ENCODE results near the gene HIVEP1. TPM values are rescaled to one million over a fixed set of nuclear protein-coding genes. Genes with fewer than 3 reads are reported as not detected.

HIVEP1 gene
- polyA plus RNA-seq, 3 donors, result 1.7 to 8.7 (median 2.7) TPM

DNA sequence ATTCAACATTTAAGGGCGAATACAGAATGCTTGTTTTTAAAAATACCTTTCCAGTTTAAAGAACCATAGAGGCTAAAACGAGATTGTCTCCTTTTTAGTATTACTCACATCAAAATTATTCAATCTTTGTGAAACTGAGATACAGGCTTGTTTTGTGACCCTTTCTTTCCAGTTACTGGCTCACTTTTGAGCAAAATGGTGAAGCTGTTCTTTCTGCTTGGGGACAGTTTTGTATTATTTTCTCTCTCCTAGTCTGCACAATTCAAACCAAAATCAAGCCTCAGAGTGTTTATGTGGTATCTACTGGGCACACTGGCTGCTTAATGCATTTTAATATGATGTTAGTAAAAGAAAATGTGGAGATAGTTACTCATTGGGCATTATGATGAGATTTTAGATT, 36.5 kb downstream of the HIVEP1 start:
- no peak overlapping the region for H3K9ac ChIP-seq (ENCODE audit: insufficient read depth, low read length, poor library complexity, severe bottlenecking)
- H3K36me3 ChIP-seq (replicated peaks in 1 of 2; ENCODE audit: control insufficient read depth in 1 of 2, insufficient read depth in 2 of 2, low read length in 2 of 2), result no peaks in the 10 kb centered on the region
- no CpG with 5 or more reads among the region's 2 CpGs for WGBS (ENCODE audit: insufficient coverage)
- DNase-seq, result no peak
- no peak overlapping the region for H3K4me2 ChIP-seq (replicated peaks; ENCODE audit: extremely low read depth, low read length, poor library complexity, severe bottlenecking)
- Mint-ChIP-seq H3K4me1 (peaks cover 66% of the 10 kb centered on the region), H3K27ac (peak overlapping the region; percentile 94 to 98 (median 97)), H3K4me3 (no peak overlapping the region), H3K36me3 (peaks cover 5 to 6% of the 10 kb centered on the region in 2 donors), H3K9me3 (peaks cover 0 to 5% (median 0%) of the 10 kb centered on the region in 7 donors), H3K27me3 (ENCODE audit: low read depth in 3 of 3) (peaks cover 0 to 1% (median 0%) of the 10 kb centered on the region in 3 donors)
- H4K20me1 ChIP-seq (ENCODE audit: insufficient read depth, low read length), result no peaks in the 10 kb centered on the region
- H3K9me3 ChIP-seq (replicated peaks in 1 of 2; ENCODE audit: control insufficient read depth in 1 of 2, insufficient read depth in 1 of 2, low read length in 2 of 2), result no peaks in the 10 kb centered on the region
- peaks cover 66 to 75% of the 10 kb centered on the region in 2 donors for H3K4me1 ChIP-seq (ENCODE audit: control insufficient read depth in 1 of 2, insufficient read depth in 2 of 2, low read length in 2 of 2)
- intact Hi-C loops (cut with micrococcal nuclease), result no loop called here
- H3K27ac ChIP-seq (ENCODE audit: low read depth in 1 of 2, low read length in 2 of 2), result peak overlapping the region; percentile 92 to 94
- TF ChIP-seq, protein P1, sequence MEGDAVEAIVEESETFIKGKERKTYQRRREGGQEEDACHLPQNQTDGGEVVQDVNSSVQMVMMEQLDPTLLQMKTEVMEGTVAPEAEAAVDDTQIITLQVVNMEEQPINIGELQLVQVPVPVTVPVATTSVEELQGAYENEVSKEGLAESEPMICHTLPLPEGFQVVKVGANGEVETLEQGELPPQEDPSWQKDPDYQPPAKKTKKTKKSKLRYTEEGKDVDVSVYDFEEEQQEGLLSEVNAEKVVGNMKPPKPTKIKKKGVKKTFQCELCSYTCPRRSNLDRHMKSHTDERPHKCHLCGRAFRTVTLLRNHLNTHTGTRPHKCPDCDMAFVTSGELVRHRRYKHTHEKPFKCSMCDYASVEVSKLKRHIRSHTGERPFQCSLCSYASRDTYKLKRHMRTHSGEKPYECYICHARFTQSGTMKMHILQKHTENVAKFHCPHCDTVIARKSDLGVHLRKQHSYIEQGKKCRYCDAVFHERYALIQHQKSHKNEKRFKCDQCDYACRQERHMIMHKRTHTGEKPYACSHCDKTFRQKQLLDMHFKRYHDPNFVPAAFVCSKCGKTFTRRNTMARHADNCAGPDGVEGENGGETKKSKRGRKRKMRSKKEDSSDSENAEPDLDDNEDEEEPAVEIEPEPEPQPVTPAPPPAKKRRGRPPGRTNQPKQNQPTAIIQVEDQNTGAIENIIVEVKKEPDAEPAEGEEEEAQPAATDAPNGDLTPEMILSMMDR (IDR thresholded peaks at IDR 0.05), result no peak
- peaks cover 6% of the 10 kb centered on the region for H3K79me2 ChIP-seq (ENCODE audit: insufficient read depth, low read length)
- H3K27me3 ChIP-seq (ENCODE audit: control insufficient read depth in 2 of 2, insufficient read depth in 2 of 2, low read length in 2 of 2), result no peaks in the 10 kb centered on the region
- no peak overlapping the region for H3K4me3 ChIP-seq (replicated peaks in 1 of 3; ENCODE audit: low read depth in 2 of 3, low read length in 3 of 3)
- no peak overlapping the region for H2AFZ ChIP-seq (ENCODE audit: insufficient read depth, low read depth, low read length, poor library complexity, severe bottlenecking)

DNA sequence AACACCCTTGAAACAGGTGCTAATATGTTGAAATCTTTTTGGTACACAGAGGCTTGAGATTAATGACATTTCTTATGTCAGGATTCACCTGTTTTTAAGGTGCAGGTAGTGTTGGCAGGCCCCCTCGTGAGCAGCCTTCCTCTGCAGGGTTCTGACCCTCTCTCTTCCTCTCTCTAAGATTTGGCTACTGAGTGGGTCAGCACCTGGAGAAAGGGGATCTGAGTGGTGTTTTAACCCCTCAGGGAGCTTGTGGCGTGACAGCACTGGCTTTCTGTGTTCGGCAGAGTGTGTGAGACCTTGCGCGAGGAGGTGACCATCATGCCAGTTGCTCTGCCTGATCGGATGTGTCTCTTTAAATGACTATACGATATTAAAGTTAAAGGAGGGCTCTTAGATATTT, 37.1 kb downstream of the HIVEP1 start:
- H2AFZ ChIP-seq (ENCODE audit: insufficient read depth, low read depth, low read length, poor library complexity, severe bottlenecking), result no peak overlapping the region
- peak overlapping the region in 1 of 3 experiments; percentile 51 for H3K4me3 ChIP-seq (replicated peaks in 1 of 3; ENCODE audit: low read depth in 2 of 3, low read length in 3 of 3)
- H3K4me1 ChIP-seq (ENCODE audit: control insufficient read depth in 1 of 2, insufficient read depth in 2 of 2, low read length in 2 of 2), result peaks cover 66 to 75% of the 10 kb centered on the region in 2 donors
- H3K36me3 ChIP-seq (replicated peaks in 1 of 2; ENCODE audit: control insufficient read depth in 1 of 2, insufficient read depth in 2 of 2, low read length in 2 of 2), result no peaks in the 10 kb centered on the region
- TF ChIP-seq, protein P1 (IDR thresholded peaks at IDR 0.05), result no peak
- Mint-ChIP-seq H3K36me3 (peaks cover 3 to 6% of the 10 kb centered on the region in 2 donors), H3K27ac (peak overlapping the region; percentile 94 to 98 (median 97)), H3K4me3 (peak overlapping the region; percentile 24 to 63), H3K27me3 (ENCODE audit: low read depth in 3 of 3) (peaks cover 0 to 1% (median 0%) of the 10 kb centered on the region in 3 donors), H3K4me1 (peaks cover 66% of the 10 kb centered on the region), H3K9me3 (peaks cover 0 to 5% (median 0%) of the 10 kb centered on the region in 7 donors)
- peak in 1 of 3 donors; percentile 29 for DNase-seq
- H3K27me3 ChIP-seq (ENCODE audit: control insufficient read depth in 2 of 2, insufficient read depth in 2 of 2, low read length in 2 of 2), result no peaks in the 10 kb centered on the region
- peak overlapping the region; percentile 51 for H3K9ac ChIP-seq (ENCODE audit: insufficient read depth, low read length, poor library complexity, severe bottlenecking)
- WGBS (ENCODE audit: insufficient coverage), result no CpG with 5 or more reads among the region's 7 CpGs
- H3K4me2 ChIP-seq (replicated peaks; ENCODE audit: extremely low read depth, low read length, poor library complexity, severe bottlenecking), result peak overlapping the region; percentile 58
- no peaks in the 10 kb centered on the region for H4K20me1 ChIP-seq (ENCODE audit: insufficient read depth, low read length)
- H3K79me2 ChIP-seq (ENCODE audit: insufficient read depth, low read length), result peaks cover 6% of the 10 kb centered on the region
- H3K27ac ChIP-seq (ENCODE audit: low read depth in 1 of 2, low read length in 2 of 2), result peak overlapping the region; percentile 92 to 94
- intact Hi-C loops (cut with micrococcal nuclease), result no loop called here
- no peaks in the 10 kb centered on the region for H3K9me3 ChIP-seq (replicated peaks in 1 of 2; ENCODE audit: control insufficient read depth in 1 of 2, insufficient read depth in 1 of 2, low read length in 2 of 2)
